Hepatocyte (in vitro differentiated cells): ENCODE results near the gene SSR2. TPM values are rescaled to one million over a fixed set of nuclear protein-coding genes. Genes with fewer than 3 reads are reported as not detected.

ENCODE experiments used
- DNase-seq: peaks from one replicate; pipeline ENCODE4 v3.0.0-alpha.2; 2016; ENCODE audit warnings: low spot score
- H2AFZ ChIP-seq: fragments of 200-600 bp; sonication (generic); 2 replicates; pipeline ENCODE4 v1.6.0; 2016; ENCODE audit warnings: antibody characterized with exemption, mild to moderate bottlenecking
- H3K27ac ChIP-seq: fragments of 200-600 bp; sonication (generic); 2 replicates; pipeline ENCODE4 v1.5.1; 2016; ENCODE audit warnings: mild to moderate bottlenecking
- H3K27me3 ChIP-seq: fragments of 200-600 bp; sonication (generic); 2 replicates; pipeline ENCODE4 v1.6.1; 2016
- H3K36me3 ChIP-seq: fragments of 200-600 bp; sonication (generic); replicated peaks from 2 replicates; pipeline ENCODE4 v1.5.1; 2016; ENCODE audit warnings: low read depth; ENCODE audit not compliant: insufficient read depth
- H3K4me1 ChIP-seq: fragments of 200-600 bp; sonication (generic); 2 replicates; pipeline ENCODE4 v1.5.1; 2016; ENCODE audit warnings: mild to moderate bottlenecking, moderate library complexity; ENCODE audit not compliant: insufficient read depth
- H3K4me2 ChIP-seq: fragments of 200-600 bp; sonication (generic); 2 replicates; pipeline ENCODE4 v1.6.0; 2016
- H3K4me3 ChIP-seq: fragments of 200-600 bp; sonication (generic); 2 replicates; pipeline ENCODE4 v1.5.1; 2016; ENCODE audit warnings: mild to moderate bottlenecking
- H3K79me2 ChIP-seq: fragments of 200-600 bp; sonication (generic); 2 replicates; pipeline ENCODE4 v1.6.0; 2017; ENCODE audit warnings: mild to moderate bottlenecking
- H3K9me2 ChIP-seq: fragments of 200-600 bp; sonication (generic); replicated peaks from 2 replicates; pipeline ENCODE4 v1.6.0; 2017; ENCODE audit warnings: mild to moderate bottlenecking; ENCODE audit not compliant: insufficient read depth
- H3K9me3 ChIP-seq: fragments of 200-600 bp; sonication (generic); 2 replicates; pipeline ENCODE4 v1.5.1; 2016; ENCODE audit warnings: low read depth, mild to moderate bottlenecking
- H4K20me1 ChIP-seq: fragments of 200-600 bp; sonication (generic); 2 replicates; pipeline ENCODE4 v1.6.0; 2016; ENCODE audit warnings: mild to moderate bottlenecking; ENCODE audit not compliant: insufficient read depth, poor library complexity, severe bottlenecking
- EZH2 ChIP-seq: fragments of 200-600 bp; sonication (generic); IDR thresholded peaks from 2 replicates; pipeline ENCODE4 v1.6.1; 2016; ENCODE audit warnings: antibody characterized with exemption, mild to moderate bottlenecking, borderline replicate concordance
- EZH2phosphoT487 ChIP-seq: fragments of 200-600 bp; sonication (generic); IDR thresholded peaks from one replicate; pipeline ENCODE4 v1.6.1; 2018; ENCODE audit warnings: antibody characterized with exemption, mild to moderate bottlenecking, low read depth, moderate library complexity; ENCODE audit not compliant: unreplicated experiment, severe bottlenecking
- WGBS: methylation state at CpG from one replicate; pipeline ENCODE4 v1.1.6; 2016; ENCODE audit warnings: low lambda C conversion rate; ENCODE audit errors: missing lambda C conversion rate; 5-methylcytosine and 5-hydroxymethylcytosine counted together
- polyA plus RNA-seq: library from polyadenylated mRNA; unstranded; fragments of >200 nt; fragmentation: Nextera tagmentation; extraction: Ambion mirVana; gene quantifications from 2 replicates; pipeline ENCODE4 v1.2.1, GENCODE V29; 2016
- total RNA-seq: library from RNA; depleted of rRNA; stranded (reverse); fragments of >200 nt; gene quantifications from 2 replicates; pipeline ENCODE4 v1.2.3, GENCODE V29; 2014
- TF ChIP-seq, protein P1 (sequence below): fragments of 200-600 bp; sonication (generic); IDR thresholded peaks from 2 replicates; pipeline ENCODE4 v1.5.1; 2016; ENCODE audit warnings: antibody characterized with exemption, mild to moderate bottlenecking; ENCODE audit not compliant: poor library complexity

Gene SSR2
- 393 and 416 TPM in 2 replicates for total RNA-seq
- 326 and 360 TPM in 2 replicates for polyA plus RNA-seq

DNA sequence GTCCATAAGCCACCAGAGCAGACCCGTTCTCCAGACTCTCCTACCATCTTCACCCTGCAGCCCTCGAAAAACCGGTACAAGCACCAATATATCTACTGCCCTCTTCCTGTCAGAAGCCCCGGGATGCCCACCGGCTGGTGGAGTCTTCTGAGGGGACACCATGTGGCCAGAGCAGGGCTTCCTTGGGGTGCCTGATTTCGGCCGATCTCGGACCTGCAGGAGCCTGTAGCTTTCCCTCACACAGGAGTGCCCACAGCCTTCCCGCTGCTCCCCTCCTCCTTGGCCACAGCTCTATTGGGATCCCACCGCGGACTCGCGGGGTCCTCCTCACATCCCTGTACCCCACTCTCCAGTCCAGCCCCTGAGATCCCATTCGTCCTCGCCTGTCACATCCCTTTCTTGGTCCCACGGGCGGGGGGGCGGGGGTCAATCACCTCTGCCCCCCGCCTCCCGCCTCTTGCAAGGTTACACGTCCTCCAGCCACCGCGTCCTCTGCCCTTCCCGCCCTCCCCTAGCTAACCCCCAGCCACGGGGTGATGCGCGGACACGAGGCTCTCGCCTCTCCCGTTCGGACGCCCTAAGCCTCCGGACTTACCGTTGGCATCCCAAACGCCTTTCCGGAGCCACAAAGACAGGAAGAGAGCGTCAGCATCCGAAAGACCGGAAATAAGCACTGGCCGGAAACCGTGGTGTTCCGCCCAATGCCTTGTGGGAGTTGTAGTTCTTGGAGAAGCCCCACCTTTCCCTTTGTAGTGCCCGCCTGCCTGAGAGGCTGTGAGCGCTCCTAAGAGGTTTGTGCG lies at the start of gene SSR2:
SSR2 (minus strand) TSS at position 659 of the 800 bp plus-strand sequence. CDS start 784 bp downstream, outside the sequence.
- peaks cover 42% of the 10 kb centered on the region for H3K79me2 ChIP-seq
- 2% methylated on average over 25 of the region's 45 CpGs for WGBS
- peak; percentile 93 for DNase-seq
- H4K20me1 ChIP-seq = no peaks in the 10 kb centered on the region
- H3K36me3 ChIP-seq = no peaks in the 10 kb centered on the region
- TF ChIP-seq, protein P1, sequence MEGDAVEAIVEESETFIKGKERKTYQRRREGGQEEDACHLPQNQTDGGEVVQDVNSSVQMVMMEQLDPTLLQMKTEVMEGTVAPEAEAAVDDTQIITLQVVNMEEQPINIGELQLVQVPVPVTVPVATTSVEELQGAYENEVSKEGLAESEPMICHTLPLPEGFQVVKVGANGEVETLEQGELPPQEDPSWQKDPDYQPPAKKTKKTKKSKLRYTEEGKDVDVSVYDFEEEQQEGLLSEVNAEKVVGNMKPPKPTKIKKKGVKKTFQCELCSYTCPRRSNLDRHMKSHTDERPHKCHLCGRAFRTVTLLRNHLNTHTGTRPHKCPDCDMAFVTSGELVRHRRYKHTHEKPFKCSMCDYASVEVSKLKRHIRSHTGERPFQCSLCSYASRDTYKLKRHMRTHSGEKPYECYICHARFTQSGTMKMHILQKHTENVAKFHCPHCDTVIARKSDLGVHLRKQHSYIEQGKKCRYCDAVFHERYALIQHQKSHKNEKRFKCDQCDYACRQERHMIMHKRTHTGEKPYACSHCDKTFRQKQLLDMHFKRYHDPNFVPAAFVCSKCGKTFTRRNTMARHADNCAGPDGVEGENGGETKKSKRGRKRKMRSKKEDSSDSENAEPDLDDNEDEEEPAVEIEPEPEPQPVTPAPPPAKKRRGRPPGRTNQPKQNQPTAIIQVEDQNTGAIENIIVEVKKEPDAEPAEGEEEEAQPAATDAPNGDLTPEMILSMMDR = no peak
- TF ChIP-seq EZH2 (no peak), EZH2phosphoT487 (no peak)
- no peaks in the 10 kb centered on the region for H3K27me3 ChIP-seq
- H3K4me3 ChIP-seq = peak within 1 kb of the TSS; percentile 65
- H3K9me2 ChIP-seq = no peaks in the 10 kb centered on the region
- peak within 1 kb of the TSS; percentile 62 for H3K27ac ChIP-seq
- peaks cover 15% of the 10 kb centered on the region for H3K4me1 ChIP-seq
- H2AFZ ChIP-seq = peak within 1 kb of the TSS; percentile 78
- H3K9me3 ChIP-seq = no peaks in the 10 kb centered on the region
- peak within 1 kb of the TSS; percentile 80 for H3K4me2 ChIP-seq

DNA sequence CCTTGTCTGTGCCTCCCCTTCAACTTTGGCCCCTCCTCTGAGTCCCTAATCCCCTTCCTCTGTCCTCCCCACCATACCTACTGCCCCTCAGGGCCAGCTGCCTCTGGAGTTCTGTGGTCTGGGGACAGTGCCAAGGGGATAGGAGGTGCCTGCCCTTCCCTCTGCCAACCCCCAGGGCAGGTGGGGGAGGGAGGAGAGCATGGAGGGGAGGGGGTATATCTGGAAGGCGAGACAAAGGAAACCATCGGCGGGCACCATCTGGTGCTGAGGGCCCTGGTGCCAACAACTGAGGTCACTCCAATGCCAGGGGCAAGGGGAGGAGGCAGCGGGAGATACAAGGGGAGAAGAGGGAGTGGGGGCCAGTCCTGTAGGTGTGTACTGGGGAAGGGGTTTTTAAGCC lies 49.8 kb upstream of the SSR2 start:
- Histone ChIP-seq H2AFZ (no peak overlapping the region), H3K4me3 (no peak overlapping the region), H3K36me3 (no peaks in the 10 kb centered on the region), H3K27me3 (no peaks in the 10 kb centered on the region), H4K20me1 (peaks cover 10% of the 10 kb centered on the region), H3K79me2 (peaks cover 13% of the 10 kb centered on the region), H3K27ac (no peak overlapping the region), H3K4me1 (peaks cover 3% of the 10 kb centered on the region), H3K9me2 (no peaks in the 10 kb centered on the region), H3K4me2 (no peak overlapping the region), H3K9me3 (no peaks in the 10 kb centered on the region)
- TF ChIP-seq EZH2 (no peak), EZH2phosphoT487 (no peak)
- TF ChIP-seq, protein P1 = no peak
- WGBS = 50% methylated on average over 2 of the region's 4 CpGs
- no peak for DNase-seq

DNA sequence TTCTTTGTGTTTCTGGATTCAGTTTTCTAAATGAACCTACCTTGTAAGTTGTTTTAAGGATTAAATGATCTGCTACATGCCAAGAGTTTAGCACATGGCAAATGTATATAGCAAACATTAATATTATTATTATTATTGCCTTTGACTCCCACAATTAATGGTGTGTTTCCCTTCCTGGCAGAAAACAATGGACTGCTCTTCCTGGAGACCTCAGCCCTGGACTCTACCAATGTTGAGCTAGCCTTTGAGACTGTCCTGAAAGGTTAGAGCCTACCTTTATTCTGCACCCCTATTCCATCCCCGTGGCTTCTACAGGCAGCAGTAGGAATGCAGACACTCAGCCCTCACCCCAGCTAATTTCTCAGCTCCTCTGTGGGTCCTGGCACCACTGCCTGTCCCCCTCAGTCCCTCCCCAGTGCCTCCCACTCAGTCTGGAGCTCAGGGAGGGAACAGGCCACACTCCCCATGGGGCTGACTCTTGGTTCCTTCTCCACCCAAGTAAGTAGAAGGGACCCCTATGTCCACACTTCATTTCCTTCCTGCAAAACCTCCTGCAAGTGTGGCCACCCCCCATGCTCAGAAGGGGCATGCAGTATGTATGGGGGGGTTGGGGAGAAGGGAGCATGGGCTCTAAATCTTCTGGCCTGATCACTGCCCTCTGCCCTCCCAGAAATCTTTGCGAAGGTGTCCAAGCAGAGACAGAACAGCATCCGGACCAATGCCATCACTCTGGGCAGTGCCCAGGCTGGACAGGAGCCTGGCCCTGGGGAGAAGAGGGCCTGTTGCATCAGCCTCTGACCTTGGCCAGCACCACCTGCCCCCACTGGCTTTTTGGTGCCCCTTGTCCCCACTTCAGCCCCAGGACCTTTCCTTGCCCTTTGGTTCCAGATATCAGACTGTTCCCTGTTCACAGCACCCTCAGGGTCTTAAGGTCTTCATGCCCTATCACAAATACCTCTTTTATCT lies 49.0 kb upstream of the SSR2 start:
- no peak overlapping the region for H3K4me2 ChIP-seq
- peaks cover 3% of the 10 kb centered on the region for H3K4me1 ChIP-seq
- WGBS = 94% methylated on average over 3 of the region's 3 CpGs
- no peak overlapping the region for H3K27ac ChIP-seq
- H2AFZ ChIP-seq = no peak overlapping the region
- peaks cover 4% of the 10 kb centered on the region for H4K20me1 ChIP-seq
- TF ChIP-seq EZH2phosphoT487 (no peak), EZH2 (no peak)
- TF ChIP-seq, protein P1 = no peak
- no peaks in the 10 kb centered on the region for H3K36me3 ChIP-seq
- peaks cover 13% of the 10 kb centered on the region for H3K79me2 ChIP-seq
- H3K9me3 ChIP-seq = no peaks in the 10 kb centered on the region
- H3K4me3 ChIP-seq = no peak overlapping the region
- H3K27me3 ChIP-seq = no peaks in the 10 kb centered on the region
- H3K9me2 ChIP-seq = no peaks in the 10 kb centered on the region
- no peak for DNase-seq
